Osteocyte (in vitro differentiated cells): ENCODE data around the gene VGLL4. TPM values are rescaled to one million over a fixed set of nuclear protein-coding genes. Genes with fewer than 3 reads are reported as not detected.
"Not testable (repeated sequence)": the region's sequence is repeated elsewhere in the genome, so short reads cannot be mapped to it uniquely, and the experiment has no call there.

Source experiments
- DNase-seq: peaks from one replicate; pipeline ENCODE4 v3.0.0; 2021; ENCODE audit warnings: mixed read lengths; ENCODE audit not compliant: unreplicated experiment; ENCODE audit errors: extremely low spot score
- H3K27ac Mint-ChIP-seq: one replicate; pipeline ENCODE4 v1.8.0; 2021; ENCODE audit warnings: mild to moderate bottlenecking, mixed read lengths; ENCODE audit not compliant: unreplicated experiment
- H3K27me3 Mint-ChIP-seq: one replicate; pipeline ENCODE4 v1.8.0; 2021; ENCODE audit warnings: mixed read lengths; ENCODE audit not compliant: unreplicated experiment
- H3K36me3 Mint-ChIP-seq: one replicate; pipeline ENCODE4 v1.8.0; 2021; ENCODE audit warnings: mixed read lengths; ENCODE audit not compliant: unreplicated experiment
- H3K4me1 Mint-ChIP-seq: one replicate; pipeline ENCODE4 v1.8.0; 2021; ENCODE audit warnings: mixed read lengths; ENCODE audit not compliant: unreplicated experiment
- H3K4me3 Mint-ChIP-seq: one replicate; pipeline ENCODE4 v1.8.0; 2021; ENCODE audit warnings: mild to moderate bottlenecking, moderate library complexity, mixed read lengths; ENCODE audit not compliant: unreplicated experiment
- H3K9me3 Mint-ChIP-seq: one replicate; pipeline ENCODE4 v1.8.0; 2021; ENCODE audit warnings: mixed read lengths; ENCODE audit not compliant: unreplicated experiment
- CTCF ChIP-seq: fragments of 200-600 bp; sonication (generic); IDR thresholded peaks from 2 replicates; pipeline ENCODE4 v1.5.0; 2021; ENCODE audit warnings: antibody characterized with exemption, mild to moderate bottlenecking, moderate library complexity
- total RNA-seq: library from RNA; stranded (reverse); gene quantifications from 2 replicates; pipeline ENCODE4 v1.2.1, GENCODE V29; 2021

Gene VGLL4
- total RNA-seq, 1 donor from 2014 or later, result 139 TPM

GRCh38 chr3:11596387-11596786 is 47.3 kb downstream of the VGLL4 start:
- Mint-ChIP-seq H3K27me3 (no peaks in the 10 kb centered on the region), H3K27ac (peak overlapping the region; percentile 60), H3K4me3 (no peak overlapping the region), H3K9me3 (peaks cover 3% of the 10 kb centered on the region), H3K4me1 (peaks cover 80% of the 10 kb centered on the region), H3K36me3 (peaks cover 50% of the 10 kb centered on the region)
- no peak for TF ChIP-seq CTCF
- DNase-seq, result no peak

GRCh38 chr3:11595024-11595423 is 48.7 kb downstream of the VGLL4 start:
- not testable (repeated sequence) for DNase-seq, H3K4me3 Mint-ChIP-seq, H3K9me3 Mint-ChIP-seq, H3K27ac Mint-ChIP-seq, H3K27me3 Mint-ChIP-seq
- H3K4me1 Mint-ChIP-seq, result peaks cover 80% of the 10 kb centered on the region
- H3K36me3 Mint-ChIP-seq, result peaks cover 41% of the 10 kb centered on the region

- Mint-ChIP-seq H3K4me1 (peaks cover 80% of the 10 kb centered on the region), H3K27ac (peak overlapping the region; percentile 83), H3K36me3 (peaks cover 40% of the 10 kb centered on the region), H3K9me3 (peaks cover 3% of the 10 kb centered on the region), H3K4me3 (no peak overlapping the region), H3K27me3 (no peaks in the 10 kb centered on the region)
- no peak for DNase-seq
- TF ChIP-seq CTCF, result no peak
These were observed 50.2 kb downstream of the VGLL4 start for GRCh38 chr3:11593318-11594034.

GRCh38 chr3:11592445-11593298 is 51.0 kb downstream of the VGLL4 start:
- no peak for DNase-seq
- Mint-ChIP-seq H3K27me3 (no peaks in the 10 kb centered on the region), H3K4me1 (peaks cover 80% of the 10 kb centered on the region), H3K36me3 (peaks cover 42% of the 10 kb centered on the region), H3K27ac (peak overlapping the region; percentile 83), H3K9me3 (peaks cover 2% of the 10 kb centered on the region), H3K4me3 (peak overlapping the region; percentile 55)
- no peak for TF ChIP-seq CTCF

- Mint-ChIP-seq H3K4me3 (peak overlapping the region; percentile 55), H3K36me3 (peaks cover 38% of the 10 kb centered on the region), H3K4me1 (peaks cover 81% of the 10 kb centered on the region), H3K9me3 (no peaks in the 10 kb centered on the region), H3K27me3 (no peaks in the 10 kb centered on the region), H3K27ac (peak overlapping the region; percentile 83)
- no peak for TF ChIP-seq CTCF
- DNase-seq, result no peak
These were observed 52.1 kb downstream of the VGLL4 start for GRCh38 chr3:11591391-11592282.
